ENCODE measurements around the gene CHCHD6.

DNA sequence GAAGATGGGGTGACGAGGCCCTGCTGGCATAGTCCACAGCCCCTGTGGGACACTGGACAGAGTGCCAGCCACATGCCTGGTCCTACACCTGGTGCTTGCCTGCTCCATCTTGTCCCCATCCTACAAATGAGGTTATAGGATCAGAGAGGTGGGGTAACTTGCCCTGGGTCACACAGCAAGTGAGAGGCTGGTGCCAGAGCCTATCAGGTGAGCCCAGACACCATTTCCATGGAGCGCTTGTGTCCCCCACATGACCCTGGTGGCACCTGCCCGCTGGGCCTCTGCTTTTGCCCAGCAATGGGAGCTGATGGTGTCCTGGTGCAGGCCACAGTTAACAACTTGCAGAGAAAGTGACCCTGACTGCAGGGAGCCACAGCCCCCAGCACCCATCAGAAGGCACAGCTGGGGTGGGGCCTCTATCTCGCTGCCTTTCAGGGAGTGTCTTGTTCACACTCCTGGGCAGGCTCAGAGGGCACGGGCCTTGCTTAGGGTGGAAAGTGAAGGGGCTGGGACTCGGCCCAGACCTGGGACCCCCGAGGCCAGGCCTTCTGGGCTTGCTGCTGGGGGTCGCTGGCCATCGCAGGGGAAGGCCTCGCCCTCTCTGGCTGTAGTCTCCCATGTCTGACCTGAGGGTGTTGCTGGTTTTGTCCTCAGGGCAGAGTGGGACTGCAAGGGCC, 286.1 kb downstream of the CHCHD6 start:
- TF ChIP-seq POLR2A (IDR thresholded peaks at IDR 0.05), result no peak
- TF ChIP-seq, protein P1, sequence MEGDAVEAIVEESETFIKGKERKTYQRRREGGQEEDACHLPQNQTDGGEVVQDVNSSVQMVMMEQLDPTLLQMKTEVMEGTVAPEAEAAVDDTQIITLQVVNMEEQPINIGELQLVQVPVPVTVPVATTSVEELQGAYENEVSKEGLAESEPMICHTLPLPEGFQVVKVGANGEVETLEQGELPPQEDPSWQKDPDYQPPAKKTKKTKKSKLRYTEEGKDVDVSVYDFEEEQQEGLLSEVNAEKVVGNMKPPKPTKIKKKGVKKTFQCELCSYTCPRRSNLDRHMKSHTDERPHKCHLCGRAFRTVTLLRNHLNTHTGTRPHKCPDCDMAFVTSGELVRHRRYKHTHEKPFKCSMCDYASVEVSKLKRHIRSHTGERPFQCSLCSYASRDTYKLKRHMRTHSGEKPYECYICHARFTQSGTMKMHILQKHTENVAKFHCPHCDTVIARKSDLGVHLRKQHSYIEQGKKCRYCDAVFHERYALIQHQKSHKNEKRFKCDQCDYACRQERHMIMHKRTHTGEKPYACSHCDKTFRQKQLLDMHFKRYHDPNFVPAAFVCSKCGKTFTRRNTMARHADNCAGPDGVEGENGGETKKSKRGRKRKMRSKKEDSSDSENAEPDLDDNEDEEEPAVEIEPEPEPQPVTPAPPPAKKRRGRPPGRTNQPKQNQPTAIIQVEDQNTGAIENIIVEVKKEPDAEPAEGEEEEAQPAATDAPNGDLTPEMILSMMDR (IDR thresholded peaks at IDR 0.05), result no peak

Measured in right lobe of liver (tissue), 4 donors.